HepG2 (cell line): ENCODE data around the gene WNT3A. TPM values are rescaled to one million over a fixed set of nuclear protein-coding genes. Genes with fewer than 3 reads are reported as not detected.

Experiments used
- ATAC-seq: fragments of 200-7000 bp; cut with Tn5 transposase; 3 replicates; pipeline ENCODE4 v1.9.1; 2020; ENCODE audit warnings: mild to moderate bottlenecking, moderate library complexity
- BruUV-seq: library from RNA; stranded (reverse); fragments of 400-500 nt; replicated peaks from 2 replicates; lab custom pipeline; 2021; lab: Mats Ljungman, UMichigan
- CTCF ChIA-PET: fragments of 300-600 bp; formaldehyde crosslinking; extraction: SDS; loops from one replicate; lab custom pipeline; 2021; ENCODE audit warnings: low total read pairs, inconsistent platforms, low intra/inter-chr PET ratio; lab: Yijun Ruan, JAX
- POLR2A ChIA-PET: fragments of 350-600 bp; sonication (Branson Sonifier 250); formaldehyde crosslinking; loops from one replicate; lab custom pipeline; 2020; ENCODE audit warnings: antibody characterized with exemption, inconsistent platforms; lab: Yijun Ruan, JAX
- DNase-seq: peaks from one replicate; pipeline ENCODE4 v3.0.0-alpha.2; 2015; ENCODE audit warnings: low spot score
- FAIRE-seq: peaks from 3 replicates; lab custom pipeline; 2011; peaks lifted over from hg19 to GRCh38; lab: Jason Lieb, UNC
- H2AFZ ChIP-seq: one replicate; pipeline ENCODE4 v1.6.1; 2011; ENCODE audit warnings: low read length, inconsistent platforms
- H3K27ac ChIP-seq: fragments of 300-600 bp; 3 replicates; pipeline ENCODE4 v1.8.0; 2011; ENCODE audit warnings: mixed run types, mild to moderate bottlenecking, mixed read lengths, low read length, inconsistent platforms; ENCODE audit not compliant: insufficient read depth; ENCODE audit errors: extremely low read length
- H3K27me3 ChIP-seq, 2 experiments: fragments of 200-600 bp in 1 of 2; 2 replicates in 1 of 2; 3 replicates in 1 of 2; pipeline versions ENCODE4 v1.6.0 to v1.8.0; 2011; ENCODE audit warnings: low read length in 2 of 2, mild to moderate bottlenecking in 2 of 2, moderate library complexity in 2 of 2, inconsistent platforms in 1 of 2; ENCODE audit not compliant: insufficient read depth in 2 of 2, control insufficient read depth in 1 of 2
- H3K36me3 ChIP-seq, 2 experiments: fragments of 200-600 bp in 1 of 2; replicated peaks in 1 of 2; 2 replicates in 1 of 2; 3 replicates in 1 of 2; pipeline versions ENCODE4 v1.5.1 to v1.8.0; 2011; ENCODE audit warnings: low read length in 2 of 2, inconsistent platforms in 1 of 2; ENCODE audit not compliant: insufficient read depth in 2 of 2, control insufficient read depth in 1 of 2
- H3K4me1 ChIP-seq: 2 replicates; pipeline ENCODE4 v1.5.1; 2012; ENCODE audit warnings: low read length, inconsistent platforms; ENCODE audit not compliant: insufficient read depth
- H3K4me2 ChIP-seq: 2 replicates; pipeline ENCODE4 v1.6.0; 2011; ENCODE audit warnings: low read depth, low read length, inconsistent platforms
- H3K4me3 ChIP-seq, 3 experiments: fragments of 200-600 bp in 1 of 3; sonication (generic), shearing (Covaris generic) in 1 of 3; replicated peaks in 1 of 3; 2 replicates each; pipeline ENCODE4 v1.5.1; 2011 to 2016; ENCODE audit warnings: low read length in 3 of 3, inconsistent platforms in 2 of 3, low read depth in 2 of 3, mild to moderate bottlenecking in 2 of 3, control low read depth in 1 of 3, mixed read lengths in 1 of 3; ENCODE audit not compliant: insufficient read depth in 1 of 3
- H3K79me2 ChIP-seq: one replicate; pipeline ENCODE4 v1.6.1; 2011; ENCODE audit warnings: low read length, inconsistent platforms; ENCODE audit not compliant: insufficient read depth
- H3K9ac ChIP-seq: 2 replicates; pipeline ENCODE4 v1.6.0; 2011; ENCODE audit warnings: mild to moderate bottlenecking, low read depth, low read length, inconsistent platforms; ENCODE audit not compliant: insufficient read depth
- H3K9me3 ChIP-seq: 2 replicates; pipeline ENCODE4 v1.5.1; 2012; ENCODE audit warnings: mild to moderate bottlenecking, low read length
- H4K20me1 ChIP-seq: 2 replicates; pipeline ENCODE4 v1.6.0; 2011; ENCODE audit warnings: inconsistent platforms, mild to moderate bottlenecking, low read length, moderate library complexity; ENCODE audit not compliant: insufficient read depth
- HOMEZ ChIP-seq: IDR thresholded peaks from 2 replicates; pipeline ENCODE4 v1.6.1; 2016; ENCODE audit warnings: low read depth
- KDM4B ChIP-seq: sonication (generic); formaldehyde crosslinking; IDR thresholded peaks from 2 replicates; pipeline ENCODE4 v1.4.0; 2020; ENCODE audit warnings: missing genetic modification reagents
- KDM5B ChIP-seq: sonication (generic); formaldehyde crosslinking; IDR thresholded peaks from 2 replicates; pipeline ENCODE4 v1.4.0; 2020; ENCODE audit warnings: missing genetic modification reagents, mild to moderate bottlenecking, borderline replicate concordance
- MYNN ChIP-seq: sonication (generic); formaldehyde crosslinking; IDR thresholded peaks from 2 replicates; pipeline ENCODE4 v1.4.0; 2020; ENCODE audit warnings: mild to moderate bottlenecking, low read depth, missing genetic modification reagents
- RBAK ChIP-seq: sonication (generic); formaldehyde crosslinking; IDR thresholded peaks from 2 replicates; pipeline ENCODE4 v1.5.1; 2020; ENCODE audit warnings: mild to moderate bottlenecking, missing genetic modification reagents
- ZNF253 ChIP-seq: sonication (generic); formaldehyde crosslinking; IDR thresholded peaks from 2 replicates; pipeline ENCODE4 v1.8.0; 2022; ENCODE audit warnings: mild to moderate bottlenecking, missing genetic modification reagents, borderline replicate concordance
- WGBS: methylation state at CpG from one replicate; pipeline ENCODE4 v1.1.6; 2017; ENCODE audit warnings: low lambda C conversion rate; 5-methylcytosine and 5-hydroxymethylcytosine counted together
- in situ Hi-C: cut with HindIII; loops from 2 replicates; pipeline ENCODE4 v1.10.0; 2017; ENCODE audit warnings: low pct_unique_long_range_greater_than_20kb; ENCODE audit not compliant: extremely low pct_ligation_motif_present
- intact Hi-C: fragments of 100-400 bp; cut with micrococcal nuclease; formaldehyde crosslinking; loops from one replicate; pipeline ENCODE4 v1.10.0; 2022; ENCODE audit not compliant: unreplicated experiment
- polyA plus RNA-seq, 8 experiments: library from polyadenylated mRNA; depleted of rRNA in 3 of 8; stranded (reverse) in 7 of 8; unstranded in 1 of 8; fragments of >200 nt; fragmentation: Illumina TruSeq in 4 of 8; extraction: Trizol in 4 of 8; gene quantifications; 2 replicates each; pipeline versions ENCODE4 v1.2.1 to v1.2.3, GENCODE V29; 2011 to 2016; ENCODE audit warnings: low read depth in 4 of 8, missing spikeins in 1 of 8, mixed read lengths in 1 of 8; ENCODE audit not compliant: insufficient read depth in 1 of 8
- total RNA-seq, 5 experiments: library from RNA; depleted of rRNA; stranded (reverse); fragments of >200 nt; fragmentation: Illumina TruSeq; extraction: Trizol; gene quantifications; 2 replicates each; pipeline ENCODE4 v1.2.3, GENCODE V29; 2016; ENCODE audit warnings: low read depth in 1 of 5
- TF ChIP-seq, protein P1 (sequence below): sonication (generic); formaldehyde crosslinking; IDR thresholded peaks from 2 replicates; pipeline ENCODE4 v1.4.0; 2020; ENCODE audit warnings: mild to moderate bottlenecking, missing genetic modification reagents

The WNT3A gene
- total and polyA plus RNA-seq, 2 of the 13 experiments (the other 11 are each of a cell fraction or from before 2014, with no cell fraction given): not detected

- Histone ChIP-seq H3K4me1 (no peaks in the 10 kb centered on the region), H4K20me1 (0 out of 2 replicates have a peak, but pooled peaks cover 3% of the 10 kb centered on the region), H3K4me3 (no peak overlapping the region), H3K9me3 (no peaks in the 10 kb centered on the region), H3K27me3 (peaks cover 15 to 74% of the 10 kb centered on the region in 2 experiments), H3K79me2 (no peaks in the 10 kb centered on the region), H3K27ac (no peak overlapping the region), H3K36me3 (no peaks in the 10 kb centered on the region), H2AFZ (no peak overlapping the region), H3K4me2 (no peak overlapping the region), H3K9ac (no peak overlapping the region)
- intact Hi-C loops (no loop called here), in situ Hi-C loops (no loop called here)
- TF ChIP-seq HOMEZ (CRISPR knock-in tag) (no peak), ZNF253 (CRISPR knock-in tag) (no peak), KDM4B (CRISPR knock-in tag) (no peak), RBAK (CRISPR knock-in tag) (no peak), MYNN (CRISPR knock-in tag) (no peak), KDM5B (CRISPR knock-in tag) (no peak)
- TF ChIP-seq, protein P1, sequence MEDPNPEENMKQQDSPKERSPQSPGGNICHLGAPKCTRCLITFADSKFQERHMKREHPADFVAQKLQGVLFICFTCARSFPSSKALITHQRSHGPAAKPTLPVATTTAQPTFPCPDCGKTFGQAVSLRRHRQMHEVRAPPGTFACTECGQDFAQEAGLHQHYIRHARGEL (CRISPR knock-in tag): no peak
- WGBS: 23% methylated on average over 43 of the region's 77 CpGs
- POLR2A ChIA-PET: no interaction called here
- CTCF ChIA-PET: no interaction called here
- no peak for ATAC-seq
- BruUV-seq: no TSS peak
- no peak for DNase-seq
- no peak for FAIRE-seq
Observed at GRCh38 chr1:228007049-228007800, 427 bp downstream of the WNT3A start.
